Breast epithelium (tissue), 3 donors: ENCODE measurements around the gene SEC24C.
A peak's percentile ranks its signal among the peaks of the same experiment; 100 is the strongest.

Experiments
- CTCF ChIP-seq, 3 donors: fragments of 450-650 bp; IDR thresholded peaks; one replicate each; pipeline ENCODE4 v1.5.1; 2016 to 2017; ENCODE audit warnings: antibody characterized with exemption in 3 of 3, mild to moderate bottlenecking in 3 of 3, moderate library complexity in 3 of 3
- POLR2A ChIP-seq: fragments of 450-650 bp; IDR thresholded peaks from one replicate; pipeline ENCODE4 v1.6.1; 2016; ENCODE audit warnings: antibody characterized with exemption, mild to moderate bottlenecking, moderate library complexity
- POLR2AphosphoS5 ChIP-seq, 3 donors: sonication (generic); formaldehyde crosslinking; IDR thresholded peaks; one replicate each; pipeline ENCODE4 v1.6.1; 2017; ENCODE audit warnings: antibody characterized with exemption in 3 of 3

- TF ChIP-seq CTCF (IDR thresholded peaks at IDR 0.05) (peak in 1 of 3 donors; percentile 15), POLR2A (peak; percentile 73), POLR2AphosphoS5 (IDR thresholded peaks at IDR 0.05) (peak; percentile 76 to 90 (median 89))
Observed at GRCh38 chr10:73785211-73785720, 41.1 kb downstream of the SEC24C start, which contains the start of gene ZSWIM8.
